ENCODE data around the gene COQ5. TPM values are rescaled to one million over a fixed set of nuclear protein-coding genes. Genes with fewer than 3 reads are reported as not detected.

COQ5 gene
- total and polyA plus RNA-seq, 2 donors from 2014 or later, result 26.5 to 60.8 TPM

GRCh38 chr12:120473807-120474615, 54.9 kb downstream of the COQ5 start:
- intact Hi-C loops (cut with DNase I), result no loop called here
- TF ChIP-seq CTCF (IDR thresholded peaks at IDR 0.05; ENCODE audit: borderline replicate concordance, extremely low read depth, insufficient read depth), result no peak
- Histone ChIP-seq H3K9ac (ENCODE audit: low read length in 3 of 3) (no peak overlapping the region), H3K4me3 (ENCODE audit: low read length in 3 of 3) (no peak overlapping the region), H3K27me3 (ENCODE audit: control insufficient read depth, insufficient read depth, low read length) (no peaks in the 10 kb centered on the region), H3K36me3 (ENCODE audit: control insufficient read depth in 2 of 3, insufficient read depth in 3 of 3, low read length in 3 of 3) (no peaks in the 10 kb centered on the region), H3K4me1 (ENCODE audit: control insufficient read depth in 2 of 3, insufficient read depth in 2 of 3, low read depth in 1 of 3, low read length in 3 of 3) (no peaks in the 10 kb centered on the region), H3K27ac (ENCODE audit: low read depth in 2 of 2, low read length in 2 of 2) (no peak overlapping the region), H3K9me3 (ENCODE audit: control insufficient read depth in 2 of 3, insufficient read depth in 1 of 3, low read length in 3 of 3) (no peaks in the 10 kb centered on the region)
- FAIRE-seq, result no peak
- DNase-seq, result no peak

- peaks cover 0 to 5% (median 0%) of the 10 kb centered on the region in 3 donors for H3K4me1 ChIP-seq (ENCODE audit: control insufficient read depth in 2 of 3, insufficient read depth in 2 of 3, low read depth in 1 of 3, low read length in 3 of 3)
- no peak for TF ChIP-seq CTCF (IDR thresholded peaks at IDR 0.05; ENCODE audit: borderline replicate concordance, extremely low read depth, insufficient read depth)
These were observed 56.4 kb downstream of the COQ5 start for GRCh38 chr12:120472521-120472920.

GRCh38 chr12:120470150-120470784, 58.7 kb downstream of the COQ5 start:
- peaks cover 0 to 5% (median 0%) of the 10 kb centered on the region in 3 donors for H3K4me1 ChIP-seq (ENCODE audit: control insufficient read depth in 2 of 3, insufficient read depth in 2 of 3, low read depth in 1 of 3, low read length in 3 of 3)
- peak overlapping the region in 1 of 2 donors; percentile 6 for H3K27ac ChIP-seq (ENCODE audit: low read depth in 2 of 2, low read length in 2 of 2)
- no peaks in the 10 kb centered on the region for H3K27me3 ChIP-seq (ENCODE audit: control insufficient read depth, insufficient read depth, low read length)
- peak overlapping the region; percentile 50 to 69 (median 54) for H3K4me3 ChIP-seq (ENCODE audit: low read length in 3 of 3)
- TF ChIP-seq CTCF (IDR thresholded peaks at IDR 0.05; ENCODE audit: borderline replicate concordance, extremely low read depth, insufficient read depth), result no peak
- FAIRE-seq, result no peak
- intact Hi-C loops (cut with DNase I), result no loop called here
- H3K36me3 ChIP-seq (ENCODE audit: control insufficient read depth in 2 of 3, insufficient read depth in 3 of 3, low read length in 3 of 3), result peaks cover 0 to 4% (median 4%) of the 10 kb centered on the region in 3 donors
- DNase-seq, result peak in 3 of 5 donors; percentile 42 to 59 (median 43)
- H3K9ac ChIP-seq (ENCODE audit: low read length in 3 of 3), result peak overlapping the region; percentile 26 to 77 (median 70)
- no peaks in the 10 kb centered on the region for H3K9me3 ChIP-seq (ENCODE audit: control insufficient read depth in 2 of 3, insufficient read depth in 1 of 3, low read length in 3 of 3)

More at GRCh38 chr12:120472521-120472920, 56.4 kb downstream of the COQ5 start:
- no peak for DNase-seq
- FAIRE-seq, result no peak
- H3K9ac ChIP-seq (ENCODE audit: low read length in 3 of 3), result no peak overlapping the region
- no peaks in the 10 kb centered on the region for H3K27me3 ChIP-seq (ENCODE audit: control insufficient read depth, insufficient read depth, low read length)
- H3K4me3 ChIP-seq (ENCODE audit: low read length in 3 of 3), result no peak overlapping the region
- no peaks in the 10 kb centered on the region for H3K36me3 ChIP-seq (ENCODE audit: control insufficient read depth in 2 of 3, insufficient read depth in 3 of 3, low read length in 3 of 3)
- H3K27ac ChIP-seq (ENCODE audit: low read depth in 2 of 2, low read length in 2 of 2), result no peak overlapping the region
- intact Hi-C loops (cut with DNase I), result no loop called here
- no peaks in the 10 kb centered on the region for H3K9me3 ChIP-seq (ENCODE audit: control insufficient read depth in 2 of 3, insufficient read depth in 1 of 3, low read length in 3 of 3)

Measured in kidney (tissue), 14 donors.